HepG2 (cell line): ENCODE data around the gene KIF5B. TPM values are rescaled to one million over a fixed set of nuclear protein-coding genes. Genes with fewer than 3 reads are reported as not detected.
A peak's percentile ranks its signal among the peaks of the same experiment; 100 is the strongest.
"Not testable (repeated sequence)": the region's sequence is repeated elsewhere in the genome, so short reads cannot be mapped to it uniquely, and the experiment has no call there.

ENCODE experiments used
- ATAC-seq: fragments of 200-7000 bp; cut with Tn5 transposase; 3 replicates; pipeline ENCODE4 v1.9.1; 2020; ENCODE audit warnings: mild to moderate bottlenecking, moderate library complexity
- BruUV-seq: library from RNA; stranded (reverse); fragments of 400-500 nt; replicated peaks from 2 replicates; lab custom pipeline; 2021; lab: Mats Ljungman, UMichigan
- CTCF ChIA-PET: fragments of 300-600 bp; formaldehyde crosslinking; extraction: SDS; loops from one replicate; lab custom pipeline; 2021; ENCODE audit warnings: low total read pairs, inconsistent platforms, low intra/inter-chr PET ratio; lab: Yijun Ruan, JAX
- POLR2A ChIA-PET: fragments of 350-600 bp; sonication (Branson Sonifier 250); formaldehyde crosslinking; loops from one replicate; lab custom pipeline; 2020; ENCODE audit warnings: antibody characterized with exemption, inconsistent platforms; lab: Yijun Ruan, JAX
- DNase-seq: peaks from one replicate; pipeline ENCODE4 v3.0.0-alpha.2; 2015; ENCODE audit warnings: low spot score
- FAIRE-seq: peaks from 3 replicates; lab custom pipeline; 2011; peaks lifted over from hg19 to GRCh38; lab: Jason Lieb, UNC
- H2AFZ ChIP-seq: one replicate; pipeline ENCODE4 v1.6.1; 2011; ENCODE audit warnings: low read length, inconsistent platforms
- H3K27ac ChIP-seq: fragments of 300-600 bp; 3 replicates; pipeline ENCODE4 v1.8.0; 2011; ENCODE audit warnings: mixed run types, mild to moderate bottlenecking, mixed read lengths, low read length, inconsistent platforms; ENCODE audit not compliant: insufficient read depth; ENCODE audit errors: extremely low read length
- H3K27me3 ChIP-seq, 2 experiments: fragments of 200-600 bp in 1 of 2; 2 replicates in 1 of 2; 3 replicates in 1 of 2; pipeline versions ENCODE4 v1.6.0 to v1.8.0; 2011; ENCODE audit warnings: low read length in 2 of 2, mild to moderate bottlenecking in 2 of 2, moderate library complexity in 2 of 2, inconsistent platforms in 1 of 2; ENCODE audit not compliant: insufficient read depth in 2 of 2, control insufficient read depth in 1 of 2
- H3K36me3 ChIP-seq, 2 experiments: fragments of 200-600 bp in 1 of 2; replicated peaks in 1 of 2; 2 replicates in 1 of 2; 3 replicates in 1 of 2; pipeline versions ENCODE4 v1.5.1 to v1.8.0; 2011; ENCODE audit warnings: low read length in 2 of 2, inconsistent platforms in 1 of 2; ENCODE audit not compliant: insufficient read depth in 2 of 2, control insufficient read depth in 1 of 2
- H3K4me1 ChIP-seq: 2 replicates; pipeline ENCODE4 v1.5.1; 2012; ENCODE audit warnings: low read length, inconsistent platforms; ENCODE audit not compliant: insufficient read depth
- H3K4me2 ChIP-seq: 2 replicates; pipeline ENCODE4 v1.6.0; 2011; ENCODE audit warnings: low read depth, low read length, inconsistent platforms
- H3K4me3 ChIP-seq, 3 experiments: fragments of 200-600 bp in 1 of 3; sonication (generic), shearing (Covaris generic) in 1 of 3; replicated peaks in 1 of 3; 2 replicates each; pipeline ENCODE4 v1.5.1; 2011 to 2016; ENCODE audit warnings: low read length in 3 of 3, inconsistent platforms in 2 of 3, low read depth in 2 of 3, mild to moderate bottlenecking in 2 of 3, control low read depth in 1 of 3, mixed read lengths in 1 of 3; ENCODE audit not compliant: insufficient read depth in 1 of 3
- H3K79me2 ChIP-seq: one replicate; pipeline ENCODE4 v1.6.1; 2011; ENCODE audit warnings: low read length, inconsistent platforms; ENCODE audit not compliant: insufficient read depth
- H3K9ac ChIP-seq: 2 replicates; pipeline ENCODE4 v1.6.0; 2011; ENCODE audit warnings: mild to moderate bottlenecking, low read depth, low read length, inconsistent platforms; ENCODE audit not compliant: insufficient read depth
- H3K9me3 ChIP-seq: 2 replicates; pipeline ENCODE4 v1.5.1; 2012; ENCODE audit warnings: mild to moderate bottlenecking, low read length
- H4K20me1 ChIP-seq: 2 replicates; pipeline ENCODE4 v1.6.0; 2011; ENCODE audit warnings: inconsistent platforms, mild to moderate bottlenecking, low read length, moderate library complexity; ENCODE audit not compliant: insufficient read depth
- MAFF ChIP-seq: IDR thresholded peaks from 2 replicates; pipeline ENCODE4 v1.6.1; 2011; ENCODE audit warnings: low read depth, low read length, improper control_type of control experiment
- MAFK ChIP-seq, 2 experiments: IDR thresholded peaks in 1 of 2; conservative IDR thresholded peaks in 1 of 2; 2 replicates each; pipeline ENCODE4 v1.6.1; 2011; ENCODE audit warnings: improper control_type of control experiment in 2 of 2, low read length in 2 of 2
- MLXIP ChIP-seq: sonication (generic); formaldehyde crosslinking; IDR thresholded peaks from 2 replicates; pipeline ENCODE4 v1.9.0; 2021; ENCODE audit warnings: missing genetic modification reagents, borderline replicate concordance
- REPIN1 ChIP-seq: sonication (generic); formaldehyde crosslinking; IDR thresholded peaks from 2 replicates; pipeline ENCODE4 v1.8.0; 2022; ENCODE audit warnings: missing genetic modification reagents, low read depth, mild to moderate bottlenecking, borderline replicate concordance
- TRIM24 ChIP-seq: sonication (generic); formaldehyde crosslinking; IDR thresholded peaks from 2 replicates; pipeline ENCODE4 v1.8.0; 2022; ENCODE audit warnings: mild to moderate bottlenecking, missing genetic modification reagents
- TSC22D2 ChIP-seq: sonication (generic); formaldehyde crosslinking; IDR thresholded peaks from 2 replicates; pipeline ENCODE4 v1.5.1; 2020; ENCODE audit warnings: missing genetic modification reagents, mild to moderate bottlenecking, borderline replicate concordance
- ZBTB34 ChIP-seq: sonication (generic); formaldehyde crosslinking; IDR thresholded peaks from 2 replicates; pipeline ENCODE4 v1.8.0; 2022; ENCODE audit warnings: mild to moderate bottlenecking, missing genetic modification reagents
- ZNF549 ChIP-seq: sonication (generic); formaldehyde crosslinking; IDR thresholded peaks from 2 replicates; pipeline ENCODE4 v1.5.0; 2020; ENCODE audit warnings: missing genetic modification reagents
- WGBS: methylation state at CpG from one replicate; pipeline ENCODE4 v1.1.6; 2017; ENCODE audit warnings: low lambda C conversion rate; 5-methylcytosine and 5-hydroxymethylcytosine counted together
- in situ Hi-C: cut with HindIII; loops from 2 replicates; pipeline ENCODE4 v1.10.0; 2017; ENCODE audit warnings: low pct_unique_long_range_greater_than_20kb; ENCODE audit not compliant: extremely low pct_ligation_motif_present
- intact Hi-C: fragments of 100-400 bp; cut with micrococcal nuclease; formaldehyde crosslinking; loops from one replicate; pipeline ENCODE4 v1.10.0; 2022; ENCODE audit not compliant: unreplicated experiment
- polyA plus RNA-seq, 8 experiments: library from polyadenylated mRNA; depleted of rRNA in 3 of 8; stranded (reverse) in 7 of 8; unstranded in 1 of 8; fragments of >200 nt; fragmentation: Illumina TruSeq in 4 of 8; extraction: Trizol in 4 of 8; gene quantifications; 2 replicates each; pipeline versions ENCODE4 v1.2.1 to v1.2.3, GENCODE V29; 2011 to 2016; ENCODE audit warnings: low read depth in 4 of 8, missing spikeins in 1 of 8, mixed read lengths in 1 of 8; ENCODE audit not compliant: insufficient read depth in 1 of 8
- total RNA-seq, 5 experiments: library from RNA; depleted of rRNA; stranded (reverse); fragments of >200 nt; fragmentation: Illumina TruSeq; extraction: Trizol; gene quantifications; 2 replicates each; pipeline ENCODE4 v1.2.3, GENCODE V29; 2016; ENCODE audit warnings: low read depth in 1 of 5

The KIF5B gene
- total and polyA plus RNA-seq, 2 of the 13 experiments (the other 11 are each of a cell fraction or from before 2014, with no cell fraction given) = 34.3 to 133 TPM

- TF ChIP-seq TSC22D2 = no peak
- TF ChIP-seq MAFF = no peak
- no peak for TF ChIP-seq TRIM24 (CRISPR knock-in tag)
- no peak for TF ChIP-seq REPIN1 (CRISPR knock-in tag)
- TF ChIP-seq ZBTB34 (CRISPR knock-in tag) = no peak
Observed at GRCh38 chr10:31980471-31980870, 75.8 kb downstream of the KIF5B start (continued).

DNA sequence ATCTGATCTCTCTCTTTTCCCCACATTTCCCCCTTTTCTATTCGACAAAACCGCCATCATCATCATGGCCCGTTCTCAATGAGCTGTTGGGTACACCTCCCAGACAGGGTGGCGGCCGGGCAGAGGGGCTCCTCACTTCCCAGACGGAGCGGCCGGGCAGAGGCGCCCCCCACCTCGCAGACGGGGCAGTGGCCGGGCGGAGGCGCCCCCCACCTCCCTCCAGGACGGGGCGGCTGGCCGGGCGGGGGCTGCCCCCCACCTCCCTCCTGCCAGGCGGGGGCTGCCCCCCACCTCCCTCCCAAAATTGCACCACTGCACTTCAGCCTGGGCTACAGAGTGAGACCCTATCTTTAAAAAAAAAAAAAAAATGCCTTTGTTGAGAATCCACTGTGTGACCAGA, 77.2 kb downstream of the KIF5B start:
- BruUV-seq, CTCF ChIA-PET, H3K4me3 ChIP-seq, H4K20me1 ChIP-seq, H2AFZ ChIP-seq, H3K9me3 ChIP-seq, H3K27me3 ChIP-seq, intact Hi-C loops, DNase-seq, H3K27ac ChIP-seq, H3K79me2 ChIP-seq, H3K9ac ChIP-seq, H3K36me3 ChIP-seq, FAIRE-seq, H3K4me2 ChIP-seq, ATAC-seq, in situ Hi-C loops, POLR2A ChIA-PET: not testable (repeated sequence)
- WGBS = 95% methylated on average over 19 of the region's 19 CpGs
- H3K4me1 ChIP-seq = peaks cover 16% of the 10 kb centered on the region

- ChIA-PET CTCF (no interaction called here), POLR2A (no interaction called here)
- Histone ChIP-seq H3K36me3 (no peaks in the 10 kb centered on the region), H3K27me3 (no peaks in the 10 kb centered on the region; a peak in 1 of 5 replicates), H3K27ac (no peak overlapping the region), H3K79me2 (no peaks in the 10 kb centered on the region), H4K20me1 (no peaks in the 10 kb centered on the region), H3K4me1 (peaks cover 17% of the 10 kb centered on the region), H3K9ac (no peak overlapping the region), H3K9me3 (no peaks in the 10 kb centered on the region), H3K4me2 (no peak overlapping the region), H2AFZ (no peak overlapping the region), H3K4me3 (no peak overlapping the region)
- ATAC-seq (no peak), DNase-seq (no peak), FAIRE-seq (no peak)
- in situ Hi-C loops (no loop called here), intact Hi-C loops (no loop called here)
- no TSS peak for BruUV-seq
- TF ChIP-seq MAFF (peak; percentile 97), MAFK (conservative IDR thresholded peaks at IDR 0.05 in 1 of 2, IDR thresholded peaks at IDR 0.05 in 1 of 2; ENCODE audit: low read length in 2 of 2) (peak; percentile 96 to 98), ZNF549 (CRISPR knock-in tag) (no peak), MLXIP (CRISPR knock-in tag) (no peak)
- 68% methylated on average over 2 of the region's 2 CpGs for WGBS
Observed at GRCh38 chr10:31978156-31978483, 78.1 kb downstream of the KIF5B start.
